SK-N-SH treated with all-trans-retinoic acid at 6 μM for 48 hours (cell line): ENCODE results near the gene TRIM39.

ENCODE experiments used
- ATAC-seq: fragments of 200-7000 bp; cut with Tn5 transposase; 3 replicates; pipeline ENCODE4 v1.9.1; 2020; ENCODE audit warnings: mild to moderate bottlenecking, moderate library complexity
- CSDC2 ChIP-seq: fragments of 250-450 bp; sonication (Bioruptor Pico); IDR thresholded peaks from 2 replicates; pipeline ENCODE4 v1.5.0; 2020; ENCODE audit warnings: mild to moderate bottlenecking, moderate library complexity
- ESRRG ChIP-seq: fragments of 250-450 bp; sonication (Bioruptor Pico); IDR thresholded peaks from 2 replicates; pipeline ENCODE4 v1.6.1; 2021; ENCODE audit warnings: mild to moderate bottlenecking
- GLIS3 ChIP-seq: fragments of 250-450 bp; sonication (Bioruptor Pico); IDR thresholded peaks from 2 replicates; pipeline ENCODE4 v1.5.0; 2020; ENCODE audit warnings: mild to moderate bottlenecking, moderate library complexity
- OSR1 ChIP-seq: fragments of 250-450 bp; sonication (Bioruptor Pico); IDR thresholded peaks from 2 replicates; pipeline ENCODE4 v1.8.0; 2022; ENCODE audit warnings: moderate library complexity, mild to moderate bottlenecking, inconsistent platforms
- POU6F1 ChIP-seq: fragments of 250-450 bp; sonication (Bioruptor Pico); IDR thresholded peaks from 2 replicates; pipeline ENCODE4 v1.8.0; 2021; ENCODE audit warnings: low read depth, mild to moderate bottlenecking, moderate library complexity, borderline replicate concordance
- PPARA ChIP-seq: fragments of 250-450 bp; sonication (Bioruptor Pico); IDR thresholded peaks from 2 replicates; pipeline ENCODE4 v1.5.0; 2020; ENCODE audit warnings: mild to moderate bottlenecking, borderline replicate concordance
- RARB ChIP-seq: fragments of 250-450 bp; sonication (Bioruptor Pico); IDR thresholded peaks from 2 replicates; pipeline ENCODE4 v1.8.0; 2021; ENCODE audit warnings: mild to moderate bottlenecking, moderate library complexity
- SNAI2 ChIP-seq: fragments of 250-450 bp; sonication (Bioruptor Pico); IDR thresholded peaks from 2 replicates; pipeline ENCODE4 v1.5.0; 2020; ENCODE audit warnings: mild to moderate bottlenecking, moderate library complexity
- TCF4 ChIP-seq: fragments of 250-450 bp; sonication (Bioruptor Pico); IDR thresholded peaks from 2 replicates; pipeline ENCODE4 v1.8.0; 2021; ENCODE audit warnings: mild to moderate bottlenecking, moderate library complexity, borderline replicate concordance
- TOX ChIP-seq: fragments of 250-450 bp; sonication (Bioruptor Pico); IDR thresholded peaks from 2 replicates; pipeline ENCODE4 v1.8.0; 2021; ENCODE audit warnings: mild to moderate bottlenecking, moderate library complexity, borderline replicate concordance
- ZC3H10 ChIP-seq: fragments of 250-450 bp; sonication (Bioruptor Pico); IDR thresholded peaks from 2 replicates; pipeline ENCODE4 v1.5.1; 2021; ENCODE audit warnings: mild to moderate bottlenecking, moderate library complexity
- ZFP3 ChIP-seq: fragments of 250-450 bp; sonication (Bioruptor Pico); IDR thresholded peaks from 2 replicates; pipeline ENCODE4 v1.5.0; 2020; ENCODE audit warnings: mild to moderate bottlenecking, moderate library complexity
- ZFP30 ChIP-seq: fragments of 450-650 bp; formaldehyde crosslinking; IDR thresholded peaks from 2 replicates; pipeline ENCODE4 v1.5.0; 2022; ENCODE audit warnings: mild to moderate bottlenecking, moderate library complexity
- ZNF70 ChIP-seq: fragments of 450-650 bp; formaldehyde crosslinking; IDR thresholded peaks from 2 replicates; pipeline ENCODE4 v1.5.0; 2020; ENCODE audit warnings: mild to moderate bottlenecking, moderate library complexity
- ZNF8 ChIP-seq: fragments of 450-650 bp; formaldehyde crosslinking; IDR thresholded peaks from 2 replicates; pipeline ENCODE4 v1.5.0; 2020; ENCODE audit warnings: mild to moderate bottlenecking, moderate library complexity
- TF ChIP-seq, protein P1 (sequence below): fragments of 250-450 bp; sonication (Bioruptor Pico); IDR thresholded peaks from 2 replicates; pipeline ENCODE4 v1.5.1; 2020; ENCODE audit warnings: low read depth, mild to moderate bottlenecking, moderate library complexity
- TF ChIP-seq, protein P2 (sequence below): fragments of 250-450 bp; sonication (Bioruptor Pico); IDR thresholded peaks from 2 replicates; pipeline ENCODE4 v1.8.0; 2020; ENCODE audit warnings: mild to moderate bottlenecking, moderate library complexity, borderline replicate concordance

The TRIM39 gene

DNA sequence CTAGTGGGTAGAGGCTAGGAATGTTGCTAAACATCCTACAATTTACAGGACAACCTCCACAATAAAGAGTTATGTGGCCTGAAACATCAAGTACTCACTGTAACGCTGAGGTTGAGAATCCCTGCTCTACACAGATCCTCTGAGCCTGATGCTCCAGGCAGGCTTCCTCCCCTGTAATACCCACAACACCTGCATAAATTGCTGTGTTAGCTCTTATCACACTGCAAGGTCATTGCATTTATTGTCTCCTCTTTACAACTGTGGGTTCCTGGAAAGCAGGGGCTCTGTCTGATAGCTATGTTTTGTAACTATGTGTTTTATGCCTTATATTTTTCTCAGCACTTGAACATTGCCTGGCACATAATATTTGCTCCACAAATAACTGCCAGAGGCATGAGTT is 29.8 kb downstream of the TRIM39 start:
- TF ChIP-seq ESRRG (CRISPR knock-in tag): no peak
- no peak for TF ChIP-seq ZC3H10 (CRISPR knock-in tag)
- TF ChIP-seq ZFP3 (CRISPR knock-in tag): no peak
- TF ChIP-seq TCF4 (CRISPR knock-in tag): no peak
- TF ChIP-seq PPARA (CRISPR knock-in tag): no peak
- TF ChIP-seq, all 23 proteins: peak for 0
- no peak for ATAC-seq

DNA sequence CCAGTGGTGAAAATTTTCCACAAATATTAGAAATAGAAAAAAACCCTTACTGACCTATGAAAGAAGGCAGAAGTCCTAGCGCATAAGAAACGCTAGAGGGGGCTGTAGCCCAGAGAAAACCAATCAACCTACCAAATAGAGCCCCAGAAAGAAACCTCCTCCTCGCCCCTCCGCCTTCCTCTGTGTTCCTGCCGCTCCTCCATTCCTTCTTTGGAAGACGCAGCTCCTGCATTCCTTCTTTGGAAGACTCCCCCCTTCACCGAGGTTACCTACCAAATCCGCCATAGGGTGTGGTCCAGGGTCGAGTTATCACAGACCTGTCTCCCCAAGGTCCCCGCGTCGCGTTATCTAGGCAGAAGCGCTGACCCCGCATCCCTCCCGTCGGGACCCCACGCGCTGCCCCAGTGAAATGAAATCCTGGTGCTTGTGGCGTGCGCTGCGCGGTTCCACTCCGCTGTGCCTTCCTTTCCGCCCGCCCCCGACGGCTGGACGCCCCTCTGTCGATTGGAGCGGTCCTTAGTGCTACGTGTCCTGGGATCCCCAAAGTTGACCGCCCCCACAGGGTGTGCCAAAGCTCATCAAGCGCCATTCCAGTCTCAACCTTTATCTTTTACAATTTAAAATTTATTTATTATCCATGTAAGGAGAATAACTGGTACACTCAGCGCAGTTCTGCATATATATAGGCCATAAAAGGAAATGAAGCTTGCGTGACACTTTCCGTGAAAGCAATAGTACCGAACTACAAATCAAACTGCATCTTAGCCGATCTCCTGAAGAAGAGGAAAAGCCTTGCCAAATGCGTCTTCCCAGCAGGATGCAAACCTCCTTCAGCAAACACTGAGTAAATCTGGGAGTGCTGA is 31.2 kb downstream of the TRIM39 start:
- peak; percentile 96 for ATAC-seq
- TF ChIP-seq SNAI2 (CRISPR knock-in tag) (no peak), POU6F1 (CRISPR knock-in tag) (no peak), ZNF70 (CRISPR knock-in tag) (no peak)
- TF ChIP-seq, protein P1, sequence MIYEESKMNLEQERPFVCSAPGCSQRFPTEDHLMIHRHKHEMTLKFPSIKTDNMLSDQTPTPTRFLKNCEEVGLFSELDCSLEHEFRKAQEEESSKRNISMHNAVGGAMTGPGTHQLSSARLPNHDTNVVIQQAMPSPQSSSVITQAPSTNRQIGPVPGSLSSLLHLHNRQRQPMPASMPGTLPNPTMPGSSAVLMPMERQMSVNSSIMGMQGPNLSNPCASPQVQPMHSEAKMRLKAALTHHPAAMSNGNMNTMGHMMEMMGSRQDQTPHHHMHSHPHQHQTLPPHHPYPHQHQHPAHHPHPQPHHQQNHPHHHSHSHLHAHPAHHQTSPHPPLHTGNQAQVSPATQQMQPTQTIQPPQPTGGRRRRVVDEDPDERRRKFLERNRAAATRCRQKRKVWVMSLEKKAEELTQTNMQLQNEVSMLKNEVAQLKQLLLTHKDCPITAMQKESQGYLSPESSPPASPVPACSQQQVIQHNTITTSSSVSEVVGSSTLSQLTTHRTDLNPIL: no peak

GRCh38 chr6:30359276-30359675 is 32.5 kb downstream of the TRIM39 start:
- TF ChIP-seq, protein P2, sequence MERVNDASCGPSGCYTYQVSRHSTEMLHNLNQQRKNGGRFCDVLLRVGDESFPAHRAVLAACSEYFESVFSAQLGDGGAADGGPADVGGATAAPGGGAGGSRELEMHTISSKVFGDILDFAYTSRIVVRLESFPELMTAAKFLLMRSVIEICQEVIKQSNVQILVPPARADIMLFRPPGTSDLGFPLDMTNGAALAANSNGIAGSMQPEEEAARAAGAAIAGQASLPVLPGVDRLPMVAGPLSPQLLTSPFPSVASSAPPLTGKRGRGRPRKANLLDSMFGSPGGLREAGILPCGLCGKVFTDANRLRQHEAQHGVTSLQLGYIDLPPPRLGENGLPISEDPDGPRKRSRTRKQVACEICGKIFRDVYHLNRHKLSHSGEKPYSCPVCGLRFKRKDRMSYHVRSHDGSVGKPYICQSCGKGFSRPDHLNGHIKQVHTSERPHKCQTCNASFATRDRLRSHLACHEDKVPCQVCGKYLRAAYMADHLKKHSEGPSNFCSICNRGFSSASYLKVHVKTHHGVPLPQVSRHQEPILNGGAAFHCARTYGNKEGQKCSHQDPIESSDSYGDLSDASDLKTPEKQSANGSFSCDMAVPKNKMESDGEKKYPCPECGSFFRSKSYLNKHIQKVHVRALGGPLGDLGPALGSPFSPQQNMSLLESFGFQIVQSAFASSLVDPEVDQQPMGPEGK (CRISPR knock-in tag): no peak
- TF ChIP-seq SNAI2 (CRISPR knock-in tag): no peak
- TF ChIP-seq OSR1 (CRISPR knock-in tag): no peak
- no peak for TF ChIP-seq RARB
- no peak for TF ChIP-seq TCF4 (CRISPR knock-in tag)
- no peak for TF ChIP-seq POU6F1 (CRISPR knock-in tag)
- TF ChIP-seq GLIS3 (CRISPR knock-in tag): no peak
- TF ChIP-seq ZFP30: no peak
- ATAC-seq: no peak

- peak; percentile 30; the same call in 1 of the 3 replicates for ATAC-seq
Measured at GRCh38 chr6:30360139-30360538, 33.4 kb downstream of the TRIM39 start.

More at GRCh38 chr6:30360139-30360538, 33.4 kb downstream of the TRIM39 start:
- no peak for TF ChIP-seq PPARA (CRISPR knock-in tag)
- no peak for TF ChIP-seq RARB
- TF ChIP-seq, protein P2 (CRISPR knock-in tag): no peak
- TF ChIP-seq ZNF8 (CRISPR knock-in tag): no peak
- no peak for TF ChIP-seq ZC3H10 (CRISPR knock-in tag)
- TF ChIP-seq ESRRG (CRISPR knock-in tag): no peak
- no peak for TF ChIP-seq CSDC2 (CRISPR knock-in tag)
- no peak for TF ChIP-seq TOX (CRISPR knock-in tag)
- no peak for TF ChIP-seq SNAI2 (CRISPR knock-in tag)
- TF ChIP-seq, all 23 proteins: peak for 0
